ENCODE measurements around the gene LPP. TPM values are rescaled to one million over a fixed set of nuclear protein-coding genes. Genes with fewer than 3 reads are reported as not detected.

The LPP gene
- polyA plus RNA-seq, 1 donor (not counting 4 experiments of a cell fraction or from before 2014, with no cell fraction given): 16.0 TPM

DNA sequence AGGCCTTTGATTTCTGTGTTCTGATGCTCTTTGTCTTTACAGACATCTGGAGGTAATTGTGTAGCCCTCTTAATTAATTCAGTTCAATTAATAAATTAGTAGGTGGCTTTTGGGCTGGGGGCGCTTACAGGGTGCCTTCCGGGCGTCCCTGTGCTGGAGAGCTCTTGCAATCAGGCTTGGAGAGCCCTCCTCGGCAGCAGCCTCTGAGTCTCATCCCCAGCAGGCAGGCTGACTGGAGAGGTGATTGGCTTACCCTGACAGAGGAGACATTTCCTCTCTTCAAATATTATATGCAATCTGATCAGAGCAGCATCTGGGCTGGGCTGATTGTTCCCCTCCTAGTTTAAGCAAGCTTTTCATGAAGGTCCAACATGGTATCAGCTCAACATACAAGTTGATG lies 250.7 kb downstream of the LPP start:
- TF ChIP-seq, protein P1, sequence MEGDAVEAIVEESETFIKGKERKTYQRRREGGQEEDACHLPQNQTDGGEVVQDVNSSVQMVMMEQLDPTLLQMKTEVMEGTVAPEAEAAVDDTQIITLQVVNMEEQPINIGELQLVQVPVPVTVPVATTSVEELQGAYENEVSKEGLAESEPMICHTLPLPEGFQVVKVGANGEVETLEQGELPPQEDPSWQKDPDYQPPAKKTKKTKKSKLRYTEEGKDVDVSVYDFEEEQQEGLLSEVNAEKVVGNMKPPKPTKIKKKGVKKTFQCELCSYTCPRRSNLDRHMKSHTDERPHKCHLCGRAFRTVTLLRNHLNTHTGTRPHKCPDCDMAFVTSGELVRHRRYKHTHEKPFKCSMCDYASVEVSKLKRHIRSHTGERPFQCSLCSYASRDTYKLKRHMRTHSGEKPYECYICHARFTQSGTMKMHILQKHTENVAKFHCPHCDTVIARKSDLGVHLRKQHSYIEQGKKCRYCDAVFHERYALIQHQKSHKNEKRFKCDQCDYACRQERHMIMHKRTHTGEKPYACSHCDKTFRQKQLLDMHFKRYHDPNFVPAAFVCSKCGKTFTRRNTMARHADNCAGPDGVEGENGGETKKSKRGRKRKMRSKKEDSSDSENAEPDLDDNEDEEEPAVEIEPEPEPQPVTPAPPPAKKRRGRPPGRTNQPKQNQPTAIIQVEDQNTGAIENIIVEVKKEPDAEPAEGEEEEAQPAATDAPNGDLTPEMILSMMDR (optimal IDR thresholded peaks at IDR 0.05 in 1 of 3, IDR thresholded peaks at IDR 0.05 in 1 of 3, conservative IDR thresholded peaks at IDR 0.05 in 1 of 3; ENCODE audit: extremely low read depth in 1 of 3, insufficient read depth in 2 of 3, low read length in 3 of 3): no peak
- no peak for TF ChIP-seq EZH2 (IDR thresholded peaks at IDR 0.05; ENCODE audit: low read length)
- H3K9me3 ChIP-seq (ENCODE audit: control insufficient read depth, low read depth, low read length): no peaks in the 10 kb centered on the region
- H3K79me2 ChIP-seq (ENCODE audit: control insufficient read depth, insufficient read depth, low read length): no peaks in the 10 kb centered on the region
- DNase-seq (ENCODE audit: low read depth, low spot score): no peak
- H3K9ac ChIP-seq (ENCODE audit: control insufficient read depth, extremely low read depth, insufficient read depth, low read length): no peak overlapping the region
- no peak overlapping the region for H2AFZ ChIP-seq (ENCODE audit: control insufficient read depth, low read length)
- H3K4me1 ChIP-seq (ENCODE audit: control insufficient read depth, extremely low read depth, insufficient read depth, low read length): no peaks in the 10 kb centered on the region
- no peak for FAIRE-seq
- no peaks in the 10 kb centered on the region for H4K20me1 ChIP-seq (ENCODE audit: control insufficient read depth, extremely low read depth, insufficient read depth, low read length)
- no peaks in the 10 kb centered on the region for H3K27me3 ChIP-seq (ENCODE audit: control insufficient read depth, extremely low read depth, insufficient read depth, low read length)
- H3K36me3 ChIP-seq (ENCODE audit: control insufficient read depth in 2 of 2, extremely low read depth in 1 of 2, insufficient read depth in 2 of 2, low read length in 2 of 2): peaks cover 0 to 4% of the 10 kb centered on the region in 2 experiments
- H3K4me2 ChIP-seq (ENCODE audit: control insufficient read depth, extremely low read depth, insufficient read depth, low read depth, low read length): no peak overlapping the region
- dilution Hi-C loops (cut with MboI; ENCODE audit: extremely low pct_ligation_motif_present, low sequenced_read_pairs): no loop called here
- no peaks in the 10 kb centered on the region for H3K9me1 ChIP-seq (ENCODE audit: control insufficient read depth, extremely low read depth, insufficient read depth, low read length)
- H3K4me3 ChIP-seq (ENCODE audit: control insufficient read depth in 2 of 3, extremely low read depth in 1 of 3, insufficient read depth in 2 of 3, low read depth in 1 of 3, low read length in 3 of 3): no peak overlapping the region
- H3K27ac ChIP-seq (ENCODE audit: control insufficient read depth, insufficient read depth, low read length): no peak overlapping the region

DNA sequence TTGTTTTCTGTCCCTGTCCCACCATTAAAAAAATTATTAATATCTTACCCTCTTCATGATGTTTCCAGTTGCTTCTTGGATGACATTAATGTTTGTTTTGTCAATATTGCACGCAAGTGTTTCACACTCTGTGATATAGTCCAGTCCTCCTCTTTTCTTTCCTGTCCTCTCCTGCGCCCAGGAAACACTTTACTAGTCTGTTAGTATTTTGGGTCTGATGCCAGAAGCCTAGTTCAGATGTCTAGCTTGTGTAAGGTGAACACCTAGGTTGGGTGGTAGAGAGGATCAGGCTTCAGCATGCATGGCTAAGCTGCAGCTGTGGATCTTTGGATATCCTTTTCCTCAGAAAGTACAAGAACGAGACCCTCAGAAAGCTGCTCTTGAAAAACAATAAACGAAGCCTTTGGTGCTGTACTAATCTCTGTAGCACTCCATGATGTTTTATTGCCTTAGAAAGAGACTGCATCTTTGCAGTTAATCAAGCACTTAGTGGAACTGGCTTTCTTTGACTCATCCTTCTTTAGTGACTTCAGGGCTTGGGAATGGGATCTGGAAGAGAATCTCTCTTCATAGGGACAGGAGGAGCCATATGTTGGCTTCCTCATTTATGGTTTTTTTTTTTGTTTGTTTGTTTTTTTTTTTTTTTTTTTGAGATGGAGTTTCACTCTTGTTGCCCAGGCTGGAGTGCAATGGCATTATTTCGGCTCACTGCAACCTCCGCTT lies 253.4 kb downstream of the LPP start:
- Histone ChIP-seq H4K20me1 (ENCODE audit: control insufficient read depth, extremely low read depth, insufficient read depth, low read length) (no peaks in the 10 kb centered on the region), H3K9ac (ENCODE audit: control insufficient read depth, extremely low read depth, insufficient read depth, low read length) (no peak overlapping the region), H3K4me1 (ENCODE audit: control insufficient read depth, extremely low read depth, insufficient read depth, low read length) (no peaks in the 10 kb centered on the region), H3K4me2 (ENCODE audit: control insufficient read depth, extremely low read depth, insufficient read depth, low read depth, low read length) (no peak overlapping the region), H3K36me3 (ENCODE audit: control insufficient read depth in 2 of 2, extremely low read depth in 1 of 2, insufficient read depth in 2 of 2, low read length in 2 of 2) (peaks cover 0 to 7% of the 10 kb centered on the region in 2 experiments), H3K4me3 (ENCODE audit: control insufficient read depth in 2 of 3, extremely low read depth in 1 of 3, insufficient read depth in 2 of 3, low read depth in 1 of 3, low read length in 3 of 3) (no peak overlapping the region), H3K27ac (ENCODE audit: control insufficient read depth, insufficient read depth, low read length) (no peak overlapping the region), H2AFZ (ENCODE audit: control insufficient read depth, low read length) (no peak overlapping the region), H3K27me3 (ENCODE audit: control insufficient read depth, extremely low read depth, insufficient read depth, low read length) (no peaks in the 10 kb centered on the region), H3K9me1 (ENCODE audit: control insufficient read depth, extremely low read depth, insufficient read depth, low read length) (no peaks in the 10 kb centered on the region), H3K79me2 (ENCODE audit: control insufficient read depth, insufficient read depth, low read length) (no peaks in the 10 kb centered on the region), H3K9me3 (ENCODE audit: control insufficient read depth, low read depth, low read length) (no peaks in the 10 kb centered on the region)
- DNase-seq (ENCODE audit: low read depth, low spot score): no peak
- FAIRE-seq: no peak
- no peak for TF ChIP-seq EZH2 (IDR thresholded peaks at IDR 0.05; ENCODE audit: low read length)
- TF ChIP-seq, protein P1 (optimal IDR thresholded peaks at IDR 0.05 in 1 of 3, IDR thresholded peaks at IDR 0.05 in 1 of 3, conservative IDR thresholded peaks at IDR 0.05 in 1 of 3; ENCODE audit: extremely low read depth in 1 of 3, insufficient read depth in 2 of 3, low read length in 3 of 3): no peak
- dilution Hi-C loops (cut with MboI; ENCODE audit: extremely low pct_ligation_motif_present, low sequenced_read_pairs): no loop called here

Data from keratinocyte (primary cell).